Measurements from ENCODE around the gene CUL3.

GRCh38 chr2:224585211-224586088 lies at the start of gene CUL3:
- TF ChIP-seq CTCF (IDR thresholded peaks at IDR 0.05) (no peak), REST (IDR thresholded peaks at IDR 0.05; ENCODE audit: insufficient read depth in 1 of 2, low read depth in 2 of 2, low read length in 1 of 2) (no peak), POLR2AphosphoS5 (IDR thresholded peaks at IDR 0.05; ENCODE audit: low read depth, low read length) (peak; percentile 75)
